Loucy (cell line): ENCODE measurements around the gene RIC3.

ENCODE experiments used
- H2AFZ ChIP-seq: fragments of 200-600 bp; sonication (generic); 2 replicates; pipeline ENCODE4 v1.6.0; 2016; ENCODE audit warnings: antibody characterized with exemption, mild to moderate bottlenecking, low read length, moderate library complexity
- H3F3A ChIP-seq: fragments of 200-600 bp; 2 replicates; pipeline ENCODE4 v1.6.0; 2016; ENCODE audit warnings: antibody characterized with exemption, low read depth, mild to moderate bottlenecking
- H3K27me3 ChIP-seq: fragments of 200-600 bp; sonication (generic); 2 replicates; pipeline ENCODE4 v1.6.1; 2014; ENCODE audit warnings: low read length, mild to moderate bottlenecking; ENCODE audit not compliant: insufficient read depth, poor library complexity, severe bottlenecking
- H3K36me3 ChIP-seq: fragments of 200-600 bp; sonication (generic); 2 replicates; pipeline ENCODE4 v1.6.1; 2016; ENCODE audit warnings: low read length; ENCODE audit not compliant: insufficient read depth
- H3K4me1 ChIP-seq: fragments of 200-600 bp; sonication (generic); 2 replicates; pipeline ENCODE4 v1.5.1; 2014; ENCODE audit warnings: low read length, mild to moderate bottlenecking; ENCODE audit not compliant: insufficient read depth, poor library complexity, severe bottlenecking
- H3K4me2 ChIP-seq: fragments of 200-600 bp; sonication (generic); 2 replicates; pipeline ENCODE4 v1.6.0; 2014; ENCODE audit warnings: antibody characterized with exemption, low read length, low read depth, mild to moderate bottlenecking; ENCODE audit not compliant: poor library complexity, severe bottlenecking
- H3K4me3 ChIP-seq: fragments of 200-600 bp; sonication (generic); 2 replicates; pipeline ENCODE4 v1.5.1; 2014; ENCODE audit warnings: low read length, mild to moderate bottlenecking, mixed read lengths; ENCODE audit not compliant: poor library complexity, severe bottlenecking
- H3K79me2 ChIP-seq: fragments of 200-600 bp; sonication (generic); 2 replicates; pipeline ENCODE4 v1.6.1; 2014; ENCODE audit warnings: low read length; ENCODE audit not compliant: insufficient read depth
- H3K9ac ChIP-seq: fragments of 200-600 bp; sonication (generic); 2 replicates; pipeline ENCODE4 v1.6.0; 2014; ENCODE audit warnings: mild to moderate bottlenecking, low read depth, low read length, moderate library complexity; ENCODE audit not compliant: poor library complexity, severe bottlenecking
- H3K9me2 ChIP-seq: fragments of 200-600 bp; sonication (generic); replicated peaks from 2 replicates; pipeline ENCODE4 v1.6.1; 2016; ENCODE audit warnings: low read depth, low read length, mixed read lengths
- H3K9me3 ChIP-seq: fragments of 200-600 bp; sonication (generic); 2 replicates; pipeline ENCODE4 v1.6.1; 2014; ENCODE audit warnings: mild to moderate bottlenecking, antibody characterized with exemption, low read length, low read depth; ENCODE audit not compliant: insufficient read depth
- H4K20me1 ChIP-seq: fragments of 200-600 bp; sonication (generic); 2 replicates; pipeline ENCODE4 v1.6.0; 2014; ENCODE audit warnings: antibody characterized with exemption, low read length, mild to moderate bottlenecking; ENCODE audit not compliant: insufficient read depth, poor library complexity, severe bottlenecking
- EZH2phosphoT487 ChIP-seq: fragments of 200-600 bp; IDR thresholded peaks from 2 replicates; pipeline ENCODE4 v1.6.1; 2018; ENCODE audit warnings: antibody characterized with exemption, mild to moderate bottlenecking, moderate library complexity, borderline replicate concordance
- TF ChIP-seq, protein P1 (sequence below): fragments of 200-600 bp; sonication (generic); conservative IDR thresholded peaks from 2 replicates; pipeline ENCODE4 v1.5.1; 2014; ENCODE audit warnings: mild to moderate bottlenecking, antibody characterized with exemption, low read length

Gene RIC3

DNA sequence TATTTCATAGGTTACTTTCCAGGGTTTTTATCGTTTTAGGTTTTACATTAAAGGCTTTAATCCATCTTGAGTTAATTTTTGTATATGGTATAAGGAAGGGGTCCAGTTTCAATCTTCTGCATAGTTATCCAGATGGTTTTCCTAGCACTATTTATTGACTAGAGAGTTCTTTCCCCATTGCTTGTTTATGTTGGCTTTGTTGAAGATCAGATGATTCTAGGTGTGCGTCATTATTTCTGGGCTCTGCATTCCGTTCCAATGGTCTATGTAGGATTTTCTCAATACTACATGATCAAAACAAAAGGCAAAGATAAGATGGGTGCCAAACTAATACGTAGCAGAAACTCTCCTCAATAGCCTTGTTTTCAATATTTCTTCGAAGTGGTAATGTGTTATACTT, 14.3 kb upstream of the RIC3 start:
- TF ChIP-seq, protein P1, sequence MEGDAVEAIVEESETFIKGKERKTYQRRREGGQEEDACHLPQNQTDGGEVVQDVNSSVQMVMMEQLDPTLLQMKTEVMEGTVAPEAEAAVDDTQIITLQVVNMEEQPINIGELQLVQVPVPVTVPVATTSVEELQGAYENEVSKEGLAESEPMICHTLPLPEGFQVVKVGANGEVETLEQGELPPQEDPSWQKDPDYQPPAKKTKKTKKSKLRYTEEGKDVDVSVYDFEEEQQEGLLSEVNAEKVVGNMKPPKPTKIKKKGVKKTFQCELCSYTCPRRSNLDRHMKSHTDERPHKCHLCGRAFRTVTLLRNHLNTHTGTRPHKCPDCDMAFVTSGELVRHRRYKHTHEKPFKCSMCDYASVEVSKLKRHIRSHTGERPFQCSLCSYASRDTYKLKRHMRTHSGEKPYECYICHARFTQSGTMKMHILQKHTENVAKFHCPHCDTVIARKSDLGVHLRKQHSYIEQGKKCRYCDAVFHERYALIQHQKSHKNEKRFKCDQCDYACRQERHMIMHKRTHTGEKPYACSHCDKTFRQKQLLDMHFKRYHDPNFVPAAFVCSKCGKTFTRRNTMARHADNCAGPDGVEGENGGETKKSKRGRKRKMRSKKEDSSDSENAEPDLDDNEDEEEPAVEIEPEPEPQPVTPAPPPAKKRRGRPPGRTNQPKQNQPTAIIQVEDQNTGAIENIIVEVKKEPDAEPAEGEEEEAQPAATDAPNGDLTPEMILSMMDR: no peak
- TF ChIP-seq EZH2phosphoT487: no peak
- Histone ChIP-seq H3K9me3 (no peaks in the 10 kb centered on the region), H3K36me3 (no peaks in the 10 kb centered on the region), H3K4me2 (no peak overlapping the region), H2AFZ (no peak overlapping the region), H3K27me3 (no peaks in the 10 kb centered on the region), H3K9ac (no peak overlapping the region), H3F3A (no peaks in the 10 kb centered on the region), H4K20me1 (no peaks in the 10 kb centered on the region), H3K79me2 (no peaks in the 10 kb centered on the region), H3K4me1 (no peaks in the 10 kb centered on the region), H3K4me3 (no peak overlapping the region), H3K9me2 (no peaks in the 10 kb centered on the region)

DNA sequence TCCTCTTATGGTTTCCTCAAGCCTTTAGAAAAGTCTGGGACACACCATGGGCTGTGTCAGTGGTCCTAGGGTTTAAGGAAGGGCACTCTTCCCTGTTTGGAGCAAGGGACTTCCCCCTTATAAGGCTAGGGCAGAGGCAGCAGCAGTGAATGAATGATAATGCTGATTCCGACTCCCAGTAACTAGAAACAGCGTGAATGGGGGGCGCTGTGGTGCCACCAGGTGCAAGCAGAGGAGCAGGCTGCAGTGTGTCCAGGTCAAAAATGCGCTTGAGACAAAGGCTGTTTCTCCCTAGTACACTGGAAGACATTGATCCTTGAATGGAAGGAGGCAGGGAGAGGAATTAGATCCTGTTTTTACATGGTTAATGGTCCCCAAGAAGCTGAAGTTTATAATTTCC, 11.6 kb upstream of the RIC3 start:
- Histone ChIP-seq H3K36me3 (no peaks in the 10 kb centered on the region), H3K4me1 (no peaks in the 10 kb centered on the region), H3K27me3 (no peaks in the 10 kb centered on the region), H3F3A (no peaks in the 10 kb centered on the region), H3K9me2 (no peaks in the 10 kb centered on the region), H3K4me2 (no peak overlapping the region), H2AFZ (no peak overlapping the region), H4K20me1 (no peaks in the 10 kb centered on the region), H3K79me2 (no peaks in the 10 kb centered on the region), H3K9ac (no peak overlapping the region), H3K4me3 (no peak overlapping the region), H3K9me3 (no peaks in the 10 kb centered on the region)
- no peak for TF ChIP-seq EZH2phosphoT487
- TF ChIP-seq, protein P1: no peak

DNA sequence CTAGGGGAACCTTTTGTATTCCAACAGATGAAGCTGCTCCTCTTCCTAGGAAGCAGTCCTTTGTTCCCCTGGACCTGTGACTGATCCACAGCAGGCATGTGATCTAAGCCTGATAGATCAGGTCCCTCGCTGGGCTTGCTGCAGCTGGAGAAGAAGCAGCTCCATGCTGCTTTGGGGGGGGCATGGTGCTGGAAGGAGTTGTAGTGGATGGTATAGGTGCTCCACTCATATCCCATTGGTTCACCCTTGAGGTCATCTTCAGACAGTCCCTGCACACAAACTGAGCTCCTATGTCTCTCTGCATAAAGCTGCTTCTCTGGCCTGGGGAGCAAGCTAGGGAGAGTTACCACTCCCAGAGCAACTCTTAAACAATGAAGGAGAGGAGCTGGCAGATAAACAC, 9.5 kb upstream of the RIC3 start:
- no peaks in the 10 kb centered on the region for H3K79me2 ChIP-seq
- no peak overlapping the region for H3K4me3 ChIP-seq
- H2AFZ ChIP-seq: 0 out of 2 replicates have a peak overlapping the region, but pooled peaks have one; percentile 33
- H3K9ac ChIP-seq: no peak overlapping the region
- no peak for TF ChIP-seq EZH2phosphoT487
- TF ChIP-seq, protein P1: no peak
- no peaks in the 10 kb centered on the region for H3K9me2 ChIP-seq
- no peaks in the 10 kb centered on the region for H3K27me3 ChIP-seq
- H3K9me3 ChIP-seq: no peaks in the 10 kb centered on the region
- no peak overlapping the region for H3K4me2 ChIP-seq
- no peaks in the 10 kb centered on the region for H3F3A ChIP-seq
- no peaks in the 10 kb centered on the region for H4K20me1 ChIP-seq
- H3K36me3 ChIP-seq: no peaks in the 10 kb centered on the region
- H3K4me1 ChIP-seq: no peaks in the 10 kb centered on the region
